GM12865 (cell line): ENCODE data around the gene CUL5.

Experiments
- DNase-seq: peaks from one replicate; pipeline ENCODE4 v3.0.0; 2010; ENCODE audit warnings: low read depth
- H3K4me3 ChIP-seq: 2 replicates; pipeline ENCODE4 v1.5.1; 2011; ENCODE audit warnings: mild to moderate bottlenecking, low read depth, low read length, control low read depth
- TF ChIP-seq, protein P1 (sequence below): IDR thresholded peaks from 2 replicates; pipeline ENCODE4 v1.5.1; 2011; ENCODE audit warnings: low read length, control low read depth, low read depth, inconsistent platforms; ENCODE audit not compliant: insufficient read depth; ENCODE audit errors: missing control alignments

The CUL5 gene

DNA sequence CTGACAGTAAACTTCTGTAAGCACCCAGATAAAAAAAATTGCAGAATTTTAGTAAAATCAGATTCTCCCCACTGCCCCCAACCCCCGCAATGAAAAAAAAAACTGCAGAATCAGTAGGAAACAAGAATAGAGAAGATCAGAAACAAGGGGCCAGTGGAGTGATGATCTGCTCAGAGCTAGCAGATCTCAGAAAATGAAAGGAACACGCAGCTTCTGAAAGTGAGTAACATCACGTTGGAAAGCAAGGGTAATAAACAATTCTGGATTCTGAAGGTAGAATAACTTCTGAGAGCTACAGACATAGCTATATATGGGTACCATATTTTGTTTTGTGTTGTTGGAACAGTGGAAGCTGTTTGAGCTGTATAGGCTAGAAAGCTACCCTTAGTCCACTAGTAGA is 135.9 kb downstream of the CUL5 start:
- TF ChIP-seq, protein P1, sequence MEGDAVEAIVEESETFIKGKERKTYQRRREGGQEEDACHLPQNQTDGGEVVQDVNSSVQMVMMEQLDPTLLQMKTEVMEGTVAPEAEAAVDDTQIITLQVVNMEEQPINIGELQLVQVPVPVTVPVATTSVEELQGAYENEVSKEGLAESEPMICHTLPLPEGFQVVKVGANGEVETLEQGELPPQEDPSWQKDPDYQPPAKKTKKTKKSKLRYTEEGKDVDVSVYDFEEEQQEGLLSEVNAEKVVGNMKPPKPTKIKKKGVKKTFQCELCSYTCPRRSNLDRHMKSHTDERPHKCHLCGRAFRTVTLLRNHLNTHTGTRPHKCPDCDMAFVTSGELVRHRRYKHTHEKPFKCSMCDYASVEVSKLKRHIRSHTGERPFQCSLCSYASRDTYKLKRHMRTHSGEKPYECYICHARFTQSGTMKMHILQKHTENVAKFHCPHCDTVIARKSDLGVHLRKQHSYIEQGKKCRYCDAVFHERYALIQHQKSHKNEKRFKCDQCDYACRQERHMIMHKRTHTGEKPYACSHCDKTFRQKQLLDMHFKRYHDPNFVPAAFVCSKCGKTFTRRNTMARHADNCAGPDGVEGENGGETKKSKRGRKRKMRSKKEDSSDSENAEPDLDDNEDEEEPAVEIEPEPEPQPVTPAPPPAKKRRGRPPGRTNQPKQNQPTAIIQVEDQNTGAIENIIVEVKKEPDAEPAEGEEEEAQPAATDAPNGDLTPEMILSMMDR = no peak
- no peak overlapping the region for H3K4me3 ChIP-seq
- no peak for DNase-seq

DNA sequence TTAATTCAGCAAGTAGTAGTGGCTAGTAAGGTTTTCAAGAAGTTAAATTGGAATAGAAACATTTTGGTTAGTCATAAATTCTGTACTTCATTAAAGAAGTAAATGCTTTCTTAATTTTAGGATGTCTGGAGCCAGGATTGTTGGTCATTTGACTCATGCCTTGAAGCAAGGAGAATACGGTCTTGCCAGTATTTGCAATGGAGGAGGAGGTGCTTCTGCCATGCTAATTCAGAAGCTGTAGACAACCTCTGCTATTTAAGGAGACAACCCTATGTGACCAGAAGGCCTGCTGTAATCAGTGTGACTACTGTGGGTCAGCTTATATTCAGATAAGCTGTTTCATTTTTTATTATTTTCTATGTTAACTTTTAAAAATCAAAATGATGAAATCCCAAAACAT is 138.5 kb downstream of the CUL5 start:
- no peak overlapping the region for H3K4me3 ChIP-seq
- TF ChIP-seq, protein P1 = no peak
- DNase-seq = no peak

DNA sequence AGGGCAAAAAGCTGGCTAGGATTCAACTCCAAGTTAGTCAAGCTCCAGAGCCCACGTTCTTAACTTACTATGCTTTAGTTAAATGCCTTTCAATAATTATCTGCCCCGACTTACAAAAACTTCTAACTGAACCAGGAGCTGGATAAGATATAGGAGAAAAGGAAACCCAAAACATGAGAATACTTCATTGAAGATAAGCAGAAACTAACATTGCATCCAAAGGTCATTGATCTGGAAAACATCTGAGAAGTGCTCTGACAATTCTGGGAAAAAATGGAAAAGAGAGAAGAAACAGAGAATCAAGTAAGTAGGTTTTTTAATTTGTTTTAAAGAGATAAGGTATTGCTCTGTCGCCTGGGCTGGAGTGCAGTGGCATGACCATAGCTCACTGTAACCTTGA is 139.9 kb downstream of the CUL5 start:
- DNase-seq = no peak
- TF ChIP-seq, protein P1 = no peak

DNA sequence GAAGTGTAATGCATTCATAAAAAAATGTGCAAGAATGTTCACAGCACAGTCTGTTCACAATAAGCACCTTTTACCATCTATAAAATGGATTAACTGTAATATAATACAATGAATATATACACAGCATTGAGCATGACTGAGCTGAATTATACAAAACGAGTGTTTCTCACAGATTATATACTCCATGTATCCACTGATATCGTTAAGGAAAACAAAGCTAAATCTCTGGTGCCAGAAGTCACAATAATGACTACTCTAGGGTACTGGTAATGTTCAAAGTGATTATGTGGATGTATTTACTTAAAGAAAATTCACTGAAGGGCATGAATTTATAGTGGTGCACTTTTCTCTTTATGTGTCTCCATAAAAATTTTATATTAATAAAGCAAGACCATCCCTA is 145.9 kb downstream of the CUL5 start:
- TF ChIP-seq, protein P1 = no peak
- H3K4me3 ChIP-seq = no peak overlapping the region
- no peak for DNase-seq

More for the DNA sequence above, 139.9 kb downstream of the CUL5 start:
- no peak overlapping the region for H3K4me3 ChIP-seq
